HG03175 (cell line): ENCODE data around the gene UBL4B.

Experiments used
- ATAC-seq: cut with Tn5 transposase; IDR thresholded peaks from one replicate; pipeline ENCODE4 v1.9.1; 2021; ENCODE audit warnings: mild to moderate bottlenecking, moderate library complexity; ENCODE audit not compliant: unreplicated experiment

The UBL4B gene

GRCh38 chr1:110112656-110113055, 413 bp downstream of the UBL4B start:
- no peak for ATAC-seq

- ATAC-seq: no peak
Observed at GRCh38 chr1:110113551-110113950, 1.3 kb downstream of the UBL4B start.

- no peak for ATAC-seq
Observed at GRCh38 chr1:110114173-110114572, 1.9 kb downstream of the UBL4B start.

- no peak for ATAC-seq
Observed at GRCh38 chr1:110114784-110115183, 2.5 kb downstream of the UBL4B start.

- no peak for ATAC-seq
Observed at GRCh38 chr1:110118636-110119396, 6.6 kb downstream of the UBL4B start.

- ATAC-seq: no peak
Observed at GRCh38 chr1:110119843-110120242, 7.6 kb downstream of the UBL4B start.

GRCh38 chr1:110120960-110121561, 8.8 kb downstream of the UBL4B start:
- ATAC-seq: no peak

GRCh38 chr1:110123224-110123623, 11.0 kb downstream of the UBL4B start:
- ATAC-seq: no peak

GRCh38 chr1:110125810-110126209, 13.6 kb downstream of the UBL4B start:
- no peak for ATAC-seq

GRCh38 chr1:110130113-110130591, 17.9 kb downstream of the UBL4B start:
- no peak for ATAC-seq

- no peak for ATAC-seq
Observed at GRCh38 chr1:110130989-110131388, 18.7 kb downstream of the UBL4B start.

GRCh38 chr1:110132682-110133081, 20.4 kb downstream of the UBL4B start:
- ATAC-seq: no peak

- ATAC-seq: no peak
Observed at GRCh38 chr1:110133436-110133835, 21.2 kb downstream of the UBL4B start.

GRCh38 chr1:110134050-110134595, 21.9 kb downstream of the UBL4B start:
- ATAC-seq: no peak

GRCh38 chr1:110135246-110135645, 23.0 kb downstream of the UBL4B start:
- no peak for ATAC-seq

- no peak for ATAC-seq
Observed at GRCh38 chr1:110135666-110136065, 23.4 kb downstream of the UBL4B start.

- ATAC-seq: no peak
Observed at GRCh38 chr1:110136911-110137310, 24.7 kb downstream of the UBL4B start.

GRCh38 chr1:110138956-110139355, 26.7 kb downstream of the UBL4B start:
- ATAC-seq: no peak

GRCh38 chr1:110144366-110144765, 32.1 kb downstream of the UBL4B start:
- no peak for ATAC-seq

GRCh38 chr1:110148961-110149360, 36.7 kb downstream of the UBL4B start:
- no peak for ATAC-seq

- no peak for ATAC-seq
Observed at GRCh38 chr1:110150330-110151174, 38.3 kb downstream of the UBL4B start, which contains the start of gene SLC6A17. TSS of gene SLC6A17 (plus strand) at chr1:110150494. CDS start at chr1:110166930, 16,436 bp downstream.
